Measurements from ENCODE around the gene MAPK8IP2.

DNA sequence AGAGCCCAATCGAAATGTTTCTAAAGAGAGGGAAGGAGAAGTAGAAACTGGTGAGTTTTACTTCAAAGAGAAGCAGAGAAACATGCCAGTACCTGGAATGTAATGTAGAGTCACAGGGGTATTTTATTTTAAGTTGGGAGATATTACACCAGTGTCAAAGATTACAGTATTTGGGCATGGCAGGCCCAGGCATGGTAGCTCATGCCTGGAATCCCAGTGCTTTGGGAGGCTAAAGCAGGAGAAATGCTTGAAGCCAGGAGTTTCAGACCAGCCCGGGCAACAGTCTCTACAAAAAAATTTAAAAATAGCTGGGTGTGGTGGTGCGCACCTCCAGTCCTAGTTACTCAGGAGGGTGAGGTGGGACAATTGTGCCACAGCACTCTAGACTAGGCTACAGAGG lies 40.6 kb upstream of the MAPK8IP2 start:
- no peak for TF ChIP-seq TAF1 (IDR thresholded peaks at IDR 0.05; ENCODE audit: borderline replicate concordance, insufficient read depth, low read length)
- no peak for TF ChIP-seq POLR2AphosphoS5 (IDR thresholded peaks at IDR 0.05; ENCODE audit: low read depth, low read length)
- TF ChIP-seq SIN3A (IDR thresholded peaks at IDR 0.05; ENCODE audit: borderline replicate concordance, insufficient read depth, low read length), result no peak
- TF ChIP-seq, protein P1, sequence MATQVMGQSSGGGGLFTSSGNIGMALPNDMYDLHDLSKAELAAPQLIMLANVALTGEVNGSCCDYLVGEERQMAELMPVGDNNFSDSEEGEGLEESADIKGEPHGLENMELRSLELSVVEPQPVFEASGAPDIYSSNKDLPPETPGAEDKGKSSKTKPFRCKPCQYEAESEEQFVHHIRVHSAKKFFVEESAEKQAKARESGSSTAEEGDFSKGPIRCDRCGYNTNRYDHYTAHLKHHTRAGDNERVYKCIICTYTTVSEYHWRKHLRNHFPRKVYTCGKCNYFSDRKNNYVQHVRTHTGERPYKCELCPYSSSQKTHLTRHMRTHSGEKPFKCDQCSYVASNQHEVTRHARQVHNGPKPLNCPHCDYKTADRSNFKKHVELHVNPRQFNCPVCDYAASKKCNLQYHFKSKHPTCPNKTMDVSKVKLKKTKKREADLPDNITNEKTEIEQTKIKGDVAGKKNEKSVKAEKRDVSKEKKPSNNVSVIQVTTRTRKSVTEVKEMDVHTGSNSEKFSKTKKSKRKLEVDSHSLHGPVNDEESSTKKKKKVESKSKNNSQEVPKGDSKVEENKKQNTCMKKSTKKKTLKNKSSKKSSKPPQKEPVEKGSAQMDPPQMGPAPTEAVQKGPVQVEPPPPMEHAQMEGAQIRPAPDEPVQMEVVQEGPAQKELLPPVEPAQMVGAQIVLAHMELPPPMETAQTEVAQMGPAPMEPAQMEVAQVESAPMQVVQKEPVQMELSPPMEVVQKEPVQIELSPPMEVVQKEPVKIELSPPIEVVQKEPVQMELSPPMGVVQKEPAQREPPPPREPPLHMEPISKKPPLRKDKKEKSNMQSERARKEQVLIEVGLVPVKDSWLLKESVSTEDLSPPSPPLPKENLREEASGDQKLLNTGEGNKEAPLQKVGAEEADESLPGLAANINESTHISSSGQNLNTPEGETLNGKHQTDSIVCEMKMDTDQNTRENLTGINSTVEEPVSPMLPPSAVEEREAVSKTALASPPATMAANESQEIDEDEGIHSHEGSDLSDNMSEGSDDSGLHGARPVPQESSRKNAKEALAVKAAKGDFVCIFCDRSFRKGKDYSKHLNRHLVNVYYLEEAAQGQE (IDR thresholded peaks at IDR 0.05; ENCODE audit: insufficient read depth in 1 of 2, low read depth in 2 of 2, low read length in 2 of 2), result no peak
